Measurements from ENCODE around the gene SNN.

DNA sequence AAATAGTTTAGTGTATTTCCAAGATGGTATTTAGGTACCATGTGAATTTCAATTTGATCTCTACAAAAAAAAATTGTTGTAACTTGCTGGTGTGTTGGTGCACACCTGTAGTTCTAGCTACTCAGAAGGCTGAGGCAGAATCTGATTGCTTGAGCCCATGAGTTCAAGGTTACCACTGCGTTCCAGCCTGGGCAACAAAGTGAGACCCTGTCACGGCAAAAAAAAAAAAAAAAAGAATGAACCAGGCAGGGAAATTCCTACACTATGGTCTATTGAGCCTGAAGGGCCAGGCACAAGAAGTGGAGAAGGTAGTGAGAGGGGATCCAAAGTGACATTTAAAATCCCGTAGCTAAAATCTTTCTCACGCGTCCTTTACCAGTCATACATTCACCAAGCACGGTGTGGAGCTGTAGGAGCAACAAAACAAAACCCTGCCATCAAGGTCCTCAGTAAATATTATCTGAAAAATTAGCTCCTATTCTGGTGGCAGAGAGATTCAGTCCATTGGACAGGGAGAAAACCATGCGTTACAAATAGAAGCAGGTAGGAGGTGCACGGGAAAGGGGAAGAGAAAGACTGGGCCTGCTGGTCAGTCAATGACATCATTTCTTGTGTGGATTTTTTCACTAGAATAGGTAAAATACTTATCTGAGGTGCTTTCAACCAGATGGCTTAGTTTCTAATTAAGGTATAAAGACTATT is 47.1 kb downstream of the SNN start:
- TF ChIP-seq POLR2AphosphoS5 (IDR thresholded peaks at IDR 0.05; ENCODE audit: low read depth, low read length) (no peak), POLR2A (IDR thresholded peaks at IDR 0.05; ENCODE audit: low read depth, low read length) (no peak)

All from GM12892 (cell line).